ENCODE results near the gene PLA2G6. TPM values are rescaled to one million over a fixed set of nuclear protein-coding genes. Genes with fewer than 3 reads are reported as not detected.
A peak's percentile ranks its signal among the peaks of the same experiment; 100 is the strongest.

The PLA2G6 gene
- total and polyA plus RNA-seq, 12 donors, result 6.9 to 324 (median 72.6) TPM

DNA sequence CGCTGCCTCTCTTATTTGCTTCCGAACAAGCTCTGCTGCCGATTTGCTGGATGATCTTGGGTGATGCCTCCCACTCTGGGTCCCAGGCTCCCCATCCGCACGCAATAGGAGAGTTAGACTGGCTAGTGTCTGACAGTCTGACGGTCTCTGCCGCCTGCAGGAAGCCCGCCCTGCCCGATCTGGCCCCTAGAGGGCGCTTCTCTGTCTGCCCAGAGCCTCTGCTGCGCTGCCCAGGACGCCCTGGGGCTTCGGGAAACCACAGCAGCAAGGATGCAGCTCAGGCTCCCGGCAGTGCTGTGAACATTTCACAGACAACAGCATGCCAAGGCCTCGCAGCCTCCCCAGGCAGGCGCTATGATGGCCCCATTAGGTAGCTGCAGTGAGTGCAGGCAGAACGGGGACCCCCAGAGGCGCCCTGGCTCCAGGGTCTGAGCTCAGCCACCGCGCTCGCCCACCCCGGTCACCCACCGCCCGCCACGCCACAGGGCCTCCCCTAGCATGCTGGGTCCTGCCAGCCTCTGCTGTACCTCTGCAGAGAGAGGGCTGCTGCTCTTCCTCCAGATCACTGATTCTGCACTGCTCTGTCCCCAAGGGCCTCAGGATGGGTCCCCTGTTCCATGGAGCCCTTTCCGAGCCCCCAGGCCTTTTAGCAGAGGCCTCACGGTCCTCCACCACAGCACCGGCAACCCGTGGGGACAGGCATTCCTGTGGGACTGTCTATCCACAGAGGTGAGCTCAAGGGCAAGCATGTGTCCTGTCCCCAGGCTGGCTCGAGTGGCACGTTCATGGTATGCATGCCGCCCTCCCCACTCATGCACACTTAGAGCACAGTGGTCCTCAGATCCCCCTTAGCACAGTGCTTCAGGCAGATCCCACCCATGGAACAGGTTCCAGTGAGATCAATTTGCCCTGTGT lies 66.9 kb downstream of the PLA2G6 start:
- Histone ChIP-seq H3K36me3 (replicated peaks in 1 of 2) (no peaks in the 10 kb centered on the region), H3K9me3 (replicated peaks in 1 of 3) (no peaks in the 10 kb centered on the region), H3K27ac (no peak overlapping the region), H3K4me1 (replicated peaks in 1 of 2) (peaks cover 0 to 7% of the 10 kb centered on the region in 2 donors), H3K27me3 (no peaks in the 10 kb centered on the region), H3K4me3 (no peak overlapping the region)
- peak; percentile 79 to 95 (median 89) for DNase-seq
- intact Hi-C loops (cut with DNase I), result loop anchor here in 1 of 2 donors (10.0 kb wide), 2 partner anchors 110 to 240 kb away; no protein-coding TSS in a partner anchor
- 24 to 52% (median 50%) methylated on average over 7 to 32 of the region's 32 CpGs for WGBS, 4 donors
- TF ChIP-seq, protein P1, sequence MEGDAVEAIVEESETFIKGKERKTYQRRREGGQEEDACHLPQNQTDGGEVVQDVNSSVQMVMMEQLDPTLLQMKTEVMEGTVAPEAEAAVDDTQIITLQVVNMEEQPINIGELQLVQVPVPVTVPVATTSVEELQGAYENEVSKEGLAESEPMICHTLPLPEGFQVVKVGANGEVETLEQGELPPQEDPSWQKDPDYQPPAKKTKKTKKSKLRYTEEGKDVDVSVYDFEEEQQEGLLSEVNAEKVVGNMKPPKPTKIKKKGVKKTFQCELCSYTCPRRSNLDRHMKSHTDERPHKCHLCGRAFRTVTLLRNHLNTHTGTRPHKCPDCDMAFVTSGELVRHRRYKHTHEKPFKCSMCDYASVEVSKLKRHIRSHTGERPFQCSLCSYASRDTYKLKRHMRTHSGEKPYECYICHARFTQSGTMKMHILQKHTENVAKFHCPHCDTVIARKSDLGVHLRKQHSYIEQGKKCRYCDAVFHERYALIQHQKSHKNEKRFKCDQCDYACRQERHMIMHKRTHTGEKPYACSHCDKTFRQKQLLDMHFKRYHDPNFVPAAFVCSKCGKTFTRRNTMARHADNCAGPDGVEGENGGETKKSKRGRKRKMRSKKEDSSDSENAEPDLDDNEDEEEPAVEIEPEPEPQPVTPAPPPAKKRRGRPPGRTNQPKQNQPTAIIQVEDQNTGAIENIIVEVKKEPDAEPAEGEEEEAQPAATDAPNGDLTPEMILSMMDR (IDR thresholded peaks at IDR 0.05), result peak; percentile 80 to 97 (median 90)
- TF ChIP-seq POLR2A (IDR thresholded peaks at IDR 0.05), result no peak

DNA sequence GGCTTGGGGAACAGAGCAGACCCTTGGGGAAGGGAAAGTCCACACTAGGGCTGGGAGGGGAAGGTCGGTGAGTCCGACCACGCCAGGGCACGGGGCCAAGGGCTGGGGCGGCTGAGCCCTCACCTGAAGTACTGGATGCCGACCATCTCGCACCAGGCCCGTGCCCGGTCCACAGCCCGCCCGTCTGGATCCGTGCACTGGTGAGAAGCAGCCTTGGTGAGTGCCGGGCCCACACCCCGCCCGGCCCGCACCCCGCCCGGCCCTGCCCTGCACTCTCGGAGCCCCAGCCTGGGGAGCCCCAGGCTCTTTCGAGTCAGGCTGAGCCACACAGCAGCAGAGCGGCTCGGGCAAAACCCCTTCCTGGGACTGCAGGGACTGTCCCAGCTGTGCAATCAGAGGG lies 69.2 kb downstream of the PLA2G6 start:
- no peak for DNase-seq
- Histone ChIP-seq H3K4me3 (no peak overlapping the region), H3K27me3 (no peaks in the 10 kb centered on the region), H3K4me1 (replicated peaks in 1 of 2) (peaks cover 0 to 7% of the 10 kb centered on the region in 2 donors), H3K36me3 (replicated peaks in 1 of 2) (no peaks in the 10 kb centered on the region), H3K9me3 (replicated peaks in 1 of 3) (no peaks in the 10 kb centered on the region), H3K27ac (no peak overlapping the region)
- no peak for TF ChIP-seq POLR2A (IDR thresholded peaks at IDR 0.05)
- TF ChIP-seq, protein P1 (IDR thresholded peaks at IDR 0.05), result no peak
- intact Hi-C loops (cut with DNase I), result loop anchor here in 1 of 2 donors (10.0 kb wide), 2 partner anchors 112 to 242 kb away; no protein-coding TSS in a partner anchor
- WGBS, 4 donors, result 85 to 96% (median 95%) methylated on average over 9 to 22 of the region's 22 CpGs

DNA sequence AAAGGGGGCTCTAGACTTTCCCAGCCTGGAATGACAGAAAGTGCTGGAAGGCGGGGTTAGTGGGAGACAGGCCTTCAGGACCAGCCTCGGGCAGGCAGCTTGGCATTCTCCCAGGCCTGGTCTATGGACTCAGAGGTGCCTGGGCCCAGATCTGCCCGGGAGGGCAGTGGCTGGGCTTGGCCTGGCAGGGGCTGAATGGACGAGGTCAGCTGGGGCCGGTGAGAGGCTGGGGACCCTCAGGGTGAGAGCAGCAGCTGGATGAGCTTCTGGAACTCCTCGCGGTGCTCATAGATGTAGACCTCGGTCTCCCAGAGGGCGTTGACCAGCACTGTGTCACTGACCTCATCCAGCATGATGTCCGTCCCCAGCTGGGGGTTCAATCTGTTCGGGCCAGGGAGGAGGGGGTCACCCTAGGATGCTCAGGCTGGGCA lies 69.7 kb downstream of the PLA2G6 start:
- H3K27me3 ChIP-seq, result no peaks in the 10 kb centered on the region
- TF ChIP-seq, protein P1 (IDR thresholded peaks at IDR 0.05), result no peak
- TF ChIP-seq POLR2A (IDR thresholded peaks at IDR 0.05), result no peak
- no peaks in the 10 kb centered on the region for H3K36me3 ChIP-seq (replicated peaks in 1 of 2)
- peaks cover 0 to 7% of the 10 kb centered on the region in 2 donors for H3K4me1 ChIP-seq (replicated peaks in 1 of 2)
- no peak overlapping the region for H3K27ac ChIP-seq
- H3K4me3 ChIP-seq, result no peak overlapping the region
- intact Hi-C loops (cut with DNase I), result loop anchor here in 1 of 2 donors (10.0 kb wide), 2 partner anchors 113 to 243 kb away; no protein-coding TSS in a partner anchor
- H3K9me3 ChIP-seq (replicated peaks in 1 of 3), result no peaks in the 10 kb centered on the region
- 64 to 82% (median 79%) methylated on average over 7 to 11 of the region's 11 CpGs for WGBS, 4 donors
- DNase-seq, result no peak

Data from adrenal gland (tissue), 12 donors.